Neural cell (in vitro differentiated cells): ENCODE results near the gene RET. TPM values are rescaled to one million over a fixed set of nuclear protein-coding genes. Genes with fewer than 3 reads are reported as not detected.

Source experiments
- H2AFZ ChIP-seq: fragments of 200-600, 300-800 bp; sonication (generic), shearing (Covaris generic); 2 replicates; pipeline ENCODE4 v1.6.0; 2014; ENCODE audit warnings: low read depth, mild to moderate bottlenecking, antibody characterized with exemption, low read length, moderate library complexity
- H3F3A ChIP-seq: fragments of 200-600 bp; shearing (Covaris generic); 2 replicates; pipeline ENCODE4 v1.6.1; 2016; ENCODE audit warnings: mild to moderate bottlenecking, moderate library complexity, mixed read lengths, antibody characterized with exemption, low read length; ENCODE audit not compliant: insufficient read depth, poor library complexity, severe bottlenecking
- H3K27ac ChIP-seq: fragments of 200-600, 300-800 bp; sonication (generic), shearing (Covaris generic); 2 replicates; pipeline ENCODE4 v1.5.1; 2014; ENCODE audit warnings: mild to moderate bottlenecking, low read length, moderate library complexity
- H3K27me3 ChIP-seq: fragments of 300-800, 200-600 bp; sonication (generic), shearing (Covaris generic); 2 replicates; pipeline ENCODE4 v1.6.0; 2014; ENCODE audit warnings: mild to moderate bottlenecking, low read depth, low read length, moderate library complexity; ENCODE audit not compliant: insufficient read depth
- H3K36me3 ChIP-seq: fragments of 300-800, 200-600 bp; sonication (generic), shearing (Covaris generic); 2 replicates; pipeline ENCODE4 v1.5.1; 2014; ENCODE audit warnings: mild to moderate bottlenecking, antibody characterized with exemption, low read length, moderate library complexity; ENCODE audit not compliant: insufficient read depth
- H3K4me2 ChIP-seq: fragments of 300-800, 200-600 bp; sonication (generic), shearing (Covaris generic); 2 replicates; pipeline ENCODE4 v1.6.0; 2014; ENCODE audit warnings: mild to moderate bottlenecking, low read length
- H3K4me3 ChIP-seq: fragments of 300-800, 200-600 bp; sonication (generic), shearing (Covaris generic); 2 replicates; pipeline ENCODE4 v1.5.1; 2014; ENCODE audit warnings: mild to moderate bottlenecking, low read length, moderate library complexity
- H3K79me2 ChIP-seq: fragments of 200-600 bp; shearing (Covaris generic); replicated peaks from 2 replicates; pipeline ENCODE4 v1.6.0; 2014; ENCODE audit warnings: mild to moderate bottlenecking, low read length, moderate library complexity; ENCODE audit not compliant: insufficient read depth
- H3K9ac ChIP-seq: fragments of 300-800, 200-600 bp; sonication (generic), shearing (Covaris generic); 2 replicates; pipeline ENCODE4 v1.6.1; 2016; ENCODE audit warnings: mild to moderate bottlenecking, low read length, mixed read lengths
- H3K9me2 ChIP-seq: fragments of 200-600 bp; shearing (Covaris generic); 2 replicates; pipeline ENCODE4 v1.6.1; 2016; ENCODE audit warnings: mild to moderate bottlenecking, low read length, mixed read lengths; ENCODE audit not compliant: insufficient read depth
- H3K9me3 ChIP-seq: fragments of 200-600, 300-800 bp; sonication (generic), shearing (Covaris generic); 2 replicates; pipeline ENCODE4 v1.6.1; 2016; ENCODE audit warnings: mild to moderate bottlenecking, mixed run types, low read length, moderate library complexity, mixed read lengths
- H4K20me1 ChIP-seq: fragments of 200-600 bp; shearing (Covaris generic); 2 replicates; pipeline ENCODE4 v1.6.1; 2016; ENCODE audit warnings: mild to moderate bottlenecking, mixed run types; ENCODE audit not compliant: insufficient read depth
- CTCF ChIP-seq: fragments of 450-650 bp; IDR thresholded peaks from 2 replicates; pipeline ENCODE4 v1.5.1; 2014; ENCODE audit warnings: antibody characterized with exemption, mild to moderate bottlenecking, moderate library complexity; ENCODE audit not compliant: poor library complexity, severe bottlenecking
- EZH2 ChIP-seq: fragments of 200-600, 300-800 bp; shearing (Covaris generic), sonication (generic); IDR thresholded peaks from 2 replicates; pipeline ENCODE4 v1.6.1; 2014; ENCODE audit warnings: antibody characterized with exemption, low read length, borderline replicate concordance, mild to moderate bottlenecking; ENCODE audit not compliant: insufficient read depth, poor library complexity, severe bottlenecking
- MXI1 ChIP-seq: fragments of 450-650 bp; conservative IDR thresholded peaks from 2 replicates; pipeline ENCODE4 v1.6.1; 2014; ENCODE audit warnings: antibody characterized with exemption, mild to moderate bottlenecking; ENCODE audit not compliant: poor library complexity, severe bottlenecking
- POLR2AphosphoS5 ChIP-seq: IDR thresholded peaks from 2 replicates; pipeline ENCODE4 v1.6.1; 2012
- RAD21 ChIP-seq: fragments of 450-650 bp; conservative IDR thresholded peaks from 2 replicates; pipeline ENCODE4 v1.6.1; 2014; ENCODE audit warnings: antibody characterized with exemption, mild to moderate bottlenecking, moderate library complexity
- SMC3 ChIP-seq: fragments of 450-650 bp; conservative IDR thresholded peaks from 2 replicates; pipeline ENCODE4 v1.6.1; 2014; ENCODE audit warnings: antibody characterized with exemption, mild to moderate bottlenecking, moderate library complexity; ENCODE audit not compliant: poor library complexity
- TAF1 ChIP-seq: IDR thresholded peaks from 2 replicates; pipeline ENCODE4 v1.6.1; 2012; ENCODE audit warnings: low read depth
- polyA plus RNA-seq: library from polyadenylated mRNA; depleted of rRNA; stranded (reverse); fragments of >200 nt; gene quantifications from 2 replicates; pipeline ENCODE4 v1.2.3, GENCODE V29; 2014
- TF ChIP-seq, protein P1 (sequence below): IDR thresholded peaks from 2 replicates; pipeline ENCODE4 v1.6.1; 2012; ENCODE audit warnings: borderline replicate concordance

Gene RET
- polyA plus RNA-seq, 1 donor from 2014 or later, result 1.7 TPM

DNA sequence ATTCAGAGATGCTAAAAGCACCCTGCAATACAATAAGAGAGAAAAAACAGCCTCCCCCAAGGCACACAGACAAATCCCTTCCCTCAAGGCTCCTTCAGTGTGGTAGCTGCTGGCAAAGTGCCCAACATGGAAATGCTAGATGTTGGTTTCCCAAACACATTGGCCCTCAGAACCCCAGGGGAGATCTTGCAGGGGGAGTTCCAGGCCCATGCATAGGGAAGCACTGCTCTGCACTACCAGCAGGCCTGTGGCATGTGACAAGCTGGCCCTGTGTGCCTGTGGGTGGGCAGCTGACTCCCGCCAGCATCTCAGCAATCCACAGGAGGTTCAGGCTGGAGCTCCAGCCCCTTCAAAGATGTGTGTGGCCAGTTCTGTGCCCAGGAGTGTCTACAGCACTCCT, 44.6 kb downstream of the RET start:
- H4K20me1 ChIP-seq, result no peaks in the 10 kb centered on the region
- no peak overlapping the region for H3K9ac ChIP-seq
- H3K4me3 ChIP-seq, result no peak overlapping the region
- H3K4me2 ChIP-seq, result no peak overlapping the region
- H3K9me2 ChIP-seq, result no peaks in the 10 kb centered on the region
- H3K79me2 ChIP-seq, result no peaks in the 10 kb centered on the region
- no peaks in the 10 kb centered on the region for H3K36me3 ChIP-seq
- no peak for TF ChIP-seq CTCF
- TF ChIP-seq, protein P1, sequence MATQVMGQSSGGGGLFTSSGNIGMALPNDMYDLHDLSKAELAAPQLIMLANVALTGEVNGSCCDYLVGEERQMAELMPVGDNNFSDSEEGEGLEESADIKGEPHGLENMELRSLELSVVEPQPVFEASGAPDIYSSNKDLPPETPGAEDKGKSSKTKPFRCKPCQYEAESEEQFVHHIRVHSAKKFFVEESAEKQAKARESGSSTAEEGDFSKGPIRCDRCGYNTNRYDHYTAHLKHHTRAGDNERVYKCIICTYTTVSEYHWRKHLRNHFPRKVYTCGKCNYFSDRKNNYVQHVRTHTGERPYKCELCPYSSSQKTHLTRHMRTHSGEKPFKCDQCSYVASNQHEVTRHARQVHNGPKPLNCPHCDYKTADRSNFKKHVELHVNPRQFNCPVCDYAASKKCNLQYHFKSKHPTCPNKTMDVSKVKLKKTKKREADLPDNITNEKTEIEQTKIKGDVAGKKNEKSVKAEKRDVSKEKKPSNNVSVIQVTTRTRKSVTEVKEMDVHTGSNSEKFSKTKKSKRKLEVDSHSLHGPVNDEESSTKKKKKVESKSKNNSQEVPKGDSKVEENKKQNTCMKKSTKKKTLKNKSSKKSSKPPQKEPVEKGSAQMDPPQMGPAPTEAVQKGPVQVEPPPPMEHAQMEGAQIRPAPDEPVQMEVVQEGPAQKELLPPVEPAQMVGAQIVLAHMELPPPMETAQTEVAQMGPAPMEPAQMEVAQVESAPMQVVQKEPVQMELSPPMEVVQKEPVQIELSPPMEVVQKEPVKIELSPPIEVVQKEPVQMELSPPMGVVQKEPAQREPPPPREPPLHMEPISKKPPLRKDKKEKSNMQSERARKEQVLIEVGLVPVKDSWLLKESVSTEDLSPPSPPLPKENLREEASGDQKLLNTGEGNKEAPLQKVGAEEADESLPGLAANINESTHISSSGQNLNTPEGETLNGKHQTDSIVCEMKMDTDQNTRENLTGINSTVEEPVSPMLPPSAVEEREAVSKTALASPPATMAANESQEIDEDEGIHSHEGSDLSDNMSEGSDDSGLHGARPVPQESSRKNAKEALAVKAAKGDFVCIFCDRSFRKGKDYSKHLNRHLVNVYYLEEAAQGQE, result no peak
- H3F3A ChIP-seq, result no peaks in the 10 kb centered on the region
- no peak overlapping the region for H2AFZ ChIP-seq
- H3K27me3 ChIP-seq, result no peaks in the 10 kb centered on the region
- no peak overlapping the region for H3K27ac ChIP-seq
- no peaks in the 10 kb centered on the region for H3K9me3 ChIP-seq

GRCh38 chr10:43122096-43122495, 45.2 kb downstream of the RET start:
- H2AFZ ChIP-seq, result no peak overlapping the region
- H3F3A ChIP-seq, result no peaks in the 10 kb centered on the region
- no peak overlapping the region for H3K9ac ChIP-seq
- no peaks in the 10 kb centered on the region for H4K20me1 ChIP-seq
- TF ChIP-seq SMC3 (no peak), CTCF (no peak), EZH2 (no peak), MXI1 (no peak), POLR2AphosphoS5 (no peak), RAD21 (no peak), TAF1 (no peak)
- TF ChIP-seq, protein P1, result no peak
- no peaks in the 10 kb centered on the region for H3K9me3 ChIP-seq
- no peaks in the 10 kb centered on the region for H3K79me2 ChIP-seq
- no peak overlapping the region for H3K27ac ChIP-seq
- H3K9me2 ChIP-seq, result no peaks in the 10 kb centered on the region
- no peak overlapping the region for H3K4me3 ChIP-seq
- no peak overlapping the region for H3K4me2 ChIP-seq
- no peaks in the 10 kb centered on the region for H3K36me3 ChIP-seq
- H3K27me3 ChIP-seq, result no peaks in the 10 kb centered on the region
